Measurements from ENCODE around the gene PRADC1. TPM values are rescaled to one million over a fixed set of nuclear protein-coding genes. Genes with fewer than 3 reads are reported as not detected.
A peak's percentile ranks its signal among the peaks of the same experiment; 100 is the strongest.
"Not testable (repeated sequence)": the region's sequence is repeated elsewhere in the genome, so short reads cannot be mapped to it uniquely, and the experiment has no call there.

Gene PRADC1
- total RNA-seq, 2 donors from 2014 or later: 13.0 to 13.5 TPM

DNA sequence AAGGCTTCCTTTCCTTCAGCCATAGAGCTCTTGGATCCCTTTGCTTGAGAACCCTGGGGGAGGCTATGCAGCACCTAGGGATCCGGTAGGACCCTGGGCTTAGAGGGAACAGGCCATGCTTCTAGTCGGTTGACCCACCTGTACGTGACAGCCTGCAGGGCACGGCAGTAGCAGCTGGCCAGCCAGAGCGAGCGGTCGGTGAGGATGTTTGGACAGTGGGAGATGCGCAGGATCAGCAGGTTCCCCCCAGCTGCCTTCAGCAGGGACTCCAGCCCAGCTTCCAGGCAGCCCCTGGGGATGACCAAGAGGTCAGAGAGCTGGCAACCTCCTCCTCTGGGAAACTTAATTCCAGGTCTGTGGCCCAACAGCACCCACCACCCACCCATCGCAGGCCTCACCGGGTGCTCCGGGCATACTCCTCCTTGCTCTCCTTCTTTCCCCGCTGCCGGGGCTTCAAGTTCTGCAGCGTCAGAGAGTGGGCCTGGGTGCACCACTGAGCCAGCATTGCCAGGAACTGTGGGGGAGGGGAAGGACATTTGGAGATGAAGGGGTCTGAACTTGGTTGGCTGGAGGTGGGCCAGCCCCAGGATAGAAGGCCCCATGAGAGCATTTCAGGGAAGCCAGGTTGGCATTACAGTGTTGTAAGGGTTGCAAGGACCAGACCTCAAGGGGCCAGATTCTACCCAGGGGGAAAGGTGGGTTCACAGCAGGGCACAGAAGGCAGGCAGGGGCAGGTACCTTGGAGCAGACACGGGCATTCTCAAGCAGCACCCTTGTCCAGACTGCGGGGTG, 30.7 kb upstream of the PRADC1 start:
- no peak for ATAC-seq
- H3K27me3 Mint-ChIP-seq: no peaks in the 10 kb centered on the region
- peaks cover 12 to 13% of the 10 kb centered on the region in 2 donors for H3K4me1 Mint-ChIP-seq (ENCODE audit: low read depth in 2 of 2)
- H3K4me3 Mint-ChIP-seq: no peak overlapping the region
- no peaks in the 10 kb centered on the region for H3K9me3 Mint-ChIP-seq
- H3K36me3 Mint-ChIP-seq: peaks cover 6% of the 10 kb centered on the region
- H3K27ac Mint-ChIP-seq: no peak overlapping the region
- DNase-seq (ENCODE audit: low spot score): no peak

DNA sequence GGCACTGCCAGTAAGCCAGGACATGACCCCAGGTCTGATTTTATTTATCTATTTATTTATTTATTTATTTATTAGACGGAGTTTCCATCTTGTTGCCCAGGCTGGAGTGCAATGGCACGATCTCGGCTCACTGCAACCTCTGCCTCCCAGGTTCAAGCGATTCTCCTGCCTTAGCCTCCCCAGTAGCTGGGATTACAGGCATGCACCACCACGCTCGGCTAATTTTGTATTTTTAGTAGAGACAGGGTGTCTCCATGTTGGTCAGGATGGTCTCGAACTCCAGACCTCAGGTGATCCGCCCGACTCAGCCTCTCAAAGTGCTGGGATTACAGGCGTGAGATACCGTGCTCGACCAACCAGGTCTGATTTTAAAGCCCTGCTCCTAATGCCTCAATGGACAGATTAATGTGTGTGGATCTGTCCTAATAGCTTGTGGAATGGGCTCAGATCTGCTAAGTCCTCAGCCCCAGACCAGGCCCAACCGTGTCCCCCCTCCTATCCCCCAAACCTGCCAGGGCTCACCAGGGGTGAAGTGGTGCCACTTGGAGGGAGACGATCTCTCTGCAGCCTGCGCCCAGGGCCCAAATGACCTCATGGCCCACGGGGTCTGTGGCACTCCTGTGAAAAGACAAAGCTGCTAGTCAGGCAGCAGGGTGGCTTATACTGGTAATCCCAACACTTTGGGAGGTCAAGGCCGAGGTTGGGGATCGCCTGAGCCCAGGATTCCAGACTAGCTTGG, 29.8 kb upstream of the PRADC1 start:
- not testable (repeated sequence) for H3K4me3 Mint-ChIP-seq; H3K27ac Mint-ChIP-seq; H3K4me1 Mint-ChIP-seq (ENCODE audit: low read depth in 2 of 2); ATAC-seq; H3K36me3 Mint-ChIP-seq; H3K27me3 Mint-ChIP-seq; H3K9me3 Mint-ChIP-seq; DNase-seq (ENCODE audit: low spot score)

DNA sequence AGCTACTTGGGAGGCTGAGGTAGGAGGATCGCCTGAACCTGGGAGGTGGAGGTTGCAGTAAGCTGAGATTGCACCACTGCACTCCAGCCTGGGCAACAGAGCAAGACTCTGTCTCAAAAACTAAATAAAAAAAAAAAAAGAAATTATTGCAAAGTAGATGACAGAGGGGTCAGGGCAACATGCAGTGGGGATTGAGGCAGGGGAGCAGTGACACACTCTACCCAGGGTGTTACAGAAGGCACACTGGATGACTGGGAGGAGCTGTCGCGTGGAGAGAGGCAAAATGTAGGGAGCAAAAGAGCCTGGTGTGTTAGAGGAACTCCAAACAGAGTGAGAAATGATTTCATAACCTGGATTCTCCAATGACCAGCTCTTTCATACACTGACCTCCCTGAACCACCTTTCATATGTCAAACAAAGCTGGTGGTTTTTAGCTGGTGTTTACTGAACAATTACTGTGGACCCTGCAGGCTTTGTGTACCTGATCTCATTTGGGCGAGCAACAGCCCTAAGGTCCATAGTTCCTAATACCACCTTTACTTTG, 29.1 kb upstream of the PRADC1 start:
- no peaks in the 10 kb centered on the region for H3K27me3 Mint-ChIP-seq
- H3K27ac Mint-ChIP-seq: no peak overlapping the region
- no peak for ATAC-seq
- peaks cover 4 to 5% of the 10 kb centered on the region in 2 donors for H3K4me1 Mint-ChIP-seq (ENCODE audit: low read depth in 2 of 2)
- H3K4me3 Mint-ChIP-seq: no peak overlapping the region
- no peaks in the 10 kb centered on the region for H3K9me3 Mint-ChIP-seq
- no peaks in the 10 kb centered on the region for H3K36me3 Mint-ChIP-seq
- DNase-seq (ENCODE audit: low spot score): no peak

DNA sequence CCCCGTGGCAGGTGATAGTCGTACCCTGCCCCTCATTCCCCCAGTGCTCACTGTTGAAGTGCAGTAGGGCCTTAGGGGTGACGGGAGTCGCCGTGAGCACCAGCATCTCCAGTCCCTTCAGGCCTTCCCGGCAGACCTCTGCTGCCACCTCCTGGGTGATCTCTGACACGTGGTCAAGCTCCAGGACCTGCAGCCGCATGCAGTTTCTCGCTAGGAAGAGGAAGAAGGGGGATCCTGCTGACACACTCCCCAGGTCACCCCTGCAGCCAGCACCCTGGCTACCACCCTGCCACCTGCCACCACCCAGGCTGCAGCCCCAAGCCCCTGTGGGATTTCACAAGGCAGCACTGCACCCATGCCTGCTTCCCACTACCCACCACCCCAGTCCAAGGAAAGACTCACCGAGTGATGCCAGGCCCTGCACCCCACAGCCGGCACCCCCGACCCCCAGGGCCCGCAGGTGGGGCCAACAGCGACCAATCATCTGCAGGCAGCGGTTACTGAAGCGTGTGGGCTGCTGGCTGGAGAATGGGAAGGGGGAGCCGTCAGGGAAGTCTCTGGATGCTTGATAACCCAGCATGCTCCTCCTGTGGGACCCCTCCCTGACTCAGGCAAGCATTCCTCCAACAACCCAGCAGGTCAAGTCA, 27.4 kb upstream of the PRADC1 start:
- H3K4me3 Mint-ChIP-seq: no peak overlapping the region
- no peaks in the 10 kb centered on the region for H3K36me3 Mint-ChIP-seq
- ATAC-seq: no peak
- no peak for DNase-seq (ENCODE audit: low spot score)
- H3K4me1 Mint-ChIP-seq (ENCODE audit: low read depth in 2 of 2): peaks cover 0 to 3% of the 10 kb centered on the region in 2 donors
- H3K27me3 Mint-ChIP-seq: no peaks in the 10 kb centered on the region
- no peaks in the 10 kb centered on the region for H3K9me3 Mint-ChIP-seq
- H3K27ac Mint-ChIP-seq: no peak overlapping the region

DNA sequence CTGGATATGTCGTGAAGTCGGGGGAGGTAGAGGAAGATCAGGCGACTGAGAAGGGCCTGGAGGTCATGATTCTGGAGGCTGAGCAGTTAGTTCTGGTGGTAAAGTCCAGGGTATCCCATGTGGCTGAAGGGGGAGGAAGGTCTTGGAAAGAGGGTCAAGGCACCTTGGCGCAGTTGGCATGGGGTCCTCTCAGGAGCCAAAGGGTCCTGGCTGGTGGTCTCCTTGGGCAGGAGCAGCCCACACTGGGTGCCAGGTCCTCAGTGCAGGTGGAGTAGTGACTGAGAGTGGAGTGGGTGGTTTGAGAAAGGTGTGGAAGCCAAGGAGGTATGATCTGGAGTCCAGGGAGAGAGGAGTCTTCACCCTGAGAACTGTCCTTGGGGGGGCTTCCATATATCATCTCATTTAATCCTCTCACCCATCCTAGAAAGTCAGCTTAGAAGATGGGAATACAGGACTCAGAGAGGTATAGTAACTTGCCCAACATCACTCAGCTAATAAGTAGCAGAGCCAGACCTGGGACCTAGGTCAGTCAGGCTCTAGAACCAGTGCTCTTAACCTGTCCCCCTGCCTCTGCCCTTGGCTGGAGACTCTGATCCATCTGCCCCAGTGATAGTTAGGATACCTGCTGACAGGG, 26.8 kb upstream of the PRADC1 start:
- ATAC-seq (no peak), DNase-seq (ENCODE audit: low spot score) (no peak)
- H3K9me3 Mint-ChIP-seq: no peaks in the 10 kb centered on the region
- no peaks in the 10 kb centered on the region for H3K36me3 Mint-ChIP-seq
- H3K4me3 Mint-ChIP-seq: no peak overlapping the region
- H3K27me3 Mint-ChIP-seq: no peaks in the 10 kb centered on the region
- peaks cover 0 to 3% of the 10 kb centered on the region in 2 donors for H3K4me1 Mint-ChIP-seq (ENCODE audit: low read depth in 2 of 2)
- no peak overlapping the region for H3K27ac Mint-ChIP-seq

DNA sequence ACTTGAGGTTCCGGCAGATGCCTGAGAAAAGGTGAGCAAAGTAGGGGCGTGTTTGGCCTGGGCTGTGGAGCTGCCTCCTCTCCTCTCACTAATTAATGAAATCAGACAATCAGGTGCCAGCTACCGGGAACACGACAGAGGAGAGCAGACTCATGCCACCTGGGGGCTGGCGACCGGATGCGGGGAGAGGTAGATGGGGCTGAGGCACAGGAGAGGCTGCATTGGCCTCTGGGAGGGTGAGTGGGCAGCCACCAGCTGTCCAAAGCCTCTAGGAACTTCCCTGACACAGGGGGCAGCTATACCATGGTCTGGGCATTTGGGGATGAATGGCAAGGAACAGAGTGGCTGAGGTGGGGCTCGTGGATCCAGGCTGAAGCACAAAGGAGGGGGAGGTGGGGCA, 26.2 kb upstream of the PRADC1 start:
- DNase-seq (ENCODE audit: low spot score) (no peak), ATAC-seq (no peak)
- H3K36me3 Mint-ChIP-seq: no peaks in the 10 kb centered on the region
- no peak overlapping the region for H3K4me3 Mint-ChIP-seq
- H3K27ac Mint-ChIP-seq: no peak overlapping the region
- H3K27me3 Mint-ChIP-seq: no peaks in the 10 kb centered on the region
- H3K9me3 Mint-ChIP-seq: no peaks in the 10 kb centered on the region
- H3K4me1 Mint-ChIP-seq (ENCODE audit: low read depth in 2 of 2): peaks cover 0 to 3% of the 10 kb centered on the region in 2 donors

DNA sequence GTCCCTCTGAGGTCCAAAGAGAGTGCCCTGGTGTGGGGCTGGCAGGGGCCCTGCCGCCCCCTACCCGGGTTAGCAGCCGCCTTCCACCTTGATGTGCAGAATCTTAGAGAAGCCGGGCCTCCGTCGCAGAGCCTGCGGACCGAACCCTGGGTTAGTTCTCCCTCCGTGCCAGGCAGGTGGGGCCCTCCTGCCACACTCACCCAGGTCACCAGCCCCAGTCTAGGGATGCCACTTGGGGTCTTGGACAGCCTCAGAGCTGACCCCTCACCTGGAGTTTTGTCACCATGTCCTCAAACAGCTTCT, 25.8 kb upstream of the PRADC1 start:
- no peak for ATAC-seq
- Mint-ChIP-seq H3K9me3 (no peaks in the 10 kb centered on the region), H3K27me3 (no peaks in the 10 kb centered on the region), H3K4me1 (ENCODE audit: low read depth in 2 of 2) (peaks cover 0 to 3% of the 10 kb centered on the region in 2 donors), H3K4me3 (no peak overlapping the region), H3K27ac (no peak overlapping the region), H3K36me3 (no peaks in the 10 kb centered on the region)
- DNase-seq (ENCODE audit: low spot score): no peak

DNA sequence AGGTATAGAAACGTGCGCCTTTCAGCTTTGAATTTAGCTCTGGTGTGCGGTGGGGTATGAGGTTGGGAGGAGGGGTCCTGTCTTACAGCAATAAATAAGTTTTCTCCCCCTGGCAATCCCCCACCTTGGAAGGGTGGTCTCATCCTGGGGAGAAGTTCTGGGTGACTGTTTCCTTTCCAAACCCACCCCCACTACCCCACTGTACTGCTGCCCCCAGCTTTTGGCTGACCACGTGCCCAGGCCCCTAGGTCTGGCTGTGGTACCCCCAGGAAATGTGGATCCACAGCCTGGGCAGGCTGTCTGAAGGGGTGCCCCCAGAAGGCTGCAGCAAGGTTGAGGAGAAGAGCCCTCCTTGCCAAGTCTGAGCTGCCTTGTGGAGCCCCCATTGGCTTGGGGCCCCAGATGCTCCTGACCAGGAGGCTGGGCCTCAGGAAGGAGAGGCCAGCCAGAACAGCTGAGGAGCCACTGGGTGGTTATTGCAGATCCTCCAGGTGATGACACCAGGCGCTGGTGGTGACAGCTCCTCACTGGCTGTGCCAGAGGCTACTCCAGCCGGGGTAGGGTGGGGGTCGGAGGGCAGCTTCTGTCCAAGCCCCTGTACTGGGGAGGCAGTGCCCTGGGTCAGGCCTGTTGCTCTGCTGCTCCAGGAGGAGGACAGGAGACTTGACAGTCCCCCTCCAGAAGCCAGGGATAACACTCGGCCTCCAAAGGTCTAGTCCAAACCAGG, 25.3 kb upstream of the PRADC1 start:
- Mint-ChIP-seq H3K27me3 (no peaks in the 10 kb centered on the region), H3K36me3 (peaks cover 1% of the 10 kb centered on the region), H3K9me3 (no peaks in the 10 kb centered on the region), H3K27ac (no peak overlapping the region), H3K4me1 (ENCODE audit: low read depth in 2 of 2) (peaks cover 0 to 3% of the 10 kb centered on the region in 2 donors), H3K4me3 (no peak overlapping the region)
- no peak for DNase-seq (ENCODE audit: low spot score)
- peak in 1 of 2 donors; percentile 4 for ATAC-seq

DNA sequence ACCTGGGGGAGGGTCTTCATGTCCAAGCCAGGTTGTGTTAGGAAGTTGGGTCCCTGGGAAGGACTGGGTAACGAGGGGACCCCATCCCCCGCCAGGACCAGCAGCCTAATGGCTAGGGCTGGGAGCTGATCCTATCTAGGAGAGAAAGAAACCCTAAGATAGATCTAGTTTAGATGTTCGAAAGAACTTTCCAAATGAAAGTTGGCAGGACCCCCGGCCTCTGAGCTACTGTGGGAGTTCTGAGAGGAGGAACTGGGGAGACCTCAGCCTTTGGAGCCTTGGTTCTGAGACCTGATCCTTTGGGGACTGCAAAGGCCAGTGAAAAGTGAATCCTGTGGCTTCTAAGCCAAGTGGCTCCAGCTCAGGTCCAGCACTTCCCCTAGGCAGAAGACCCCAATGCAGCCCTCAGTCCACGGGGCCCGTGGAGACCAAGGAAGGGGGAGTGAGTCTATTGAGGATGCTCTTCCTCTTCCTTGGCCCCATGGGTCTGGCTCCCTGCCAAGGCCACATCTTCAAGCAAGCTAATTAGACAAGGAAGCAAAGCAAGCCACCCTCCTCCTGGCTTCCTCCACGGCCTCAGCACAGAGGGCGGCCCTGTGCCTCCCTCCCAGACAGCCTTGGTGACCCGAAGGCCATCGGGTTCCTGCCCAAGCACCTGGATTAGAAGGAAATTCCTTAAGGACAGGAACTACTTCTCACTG, 24.5 kb upstream of the PRADC1 start:
- H3K27me3 Mint-ChIP-seq: no peaks in the 10 kb centered on the region
- DNase-seq (ENCODE audit: low spot score) (no peak), ATAC-seq (no peak)

DNA sequence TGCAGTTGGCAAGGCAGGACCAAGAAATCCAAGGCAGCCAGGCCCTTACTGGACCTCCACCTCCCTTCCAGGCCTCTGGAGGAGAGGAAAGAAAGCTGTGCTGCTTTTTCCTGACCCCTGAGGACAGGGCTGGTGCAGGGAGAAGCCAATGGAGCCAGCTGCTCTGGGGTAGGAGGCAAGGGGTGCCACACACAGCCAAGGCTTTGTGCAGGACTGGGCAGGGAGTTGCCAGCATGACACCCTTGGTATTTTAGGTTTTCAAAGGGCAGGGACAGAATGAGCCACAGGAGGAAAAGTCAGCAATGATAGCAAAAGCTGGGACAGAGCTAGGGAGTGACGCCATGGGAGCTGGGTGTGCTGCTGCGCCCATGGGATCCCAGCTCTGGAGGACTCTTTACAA, 24.0 kb upstream of the PRADC1 start:
- Mint-ChIP-seq H3K27me3 (no peaks in the 10 kb centered on the region), H3K27ac (no peak overlapping the region), H3K36me3 (peaks cover 5% of the 10 kb centered on the region), H3K4me3 (no peak overlapping the region), H3K9me3 (no peaks in the 10 kb centered on the region), H3K4me1 (ENCODE audit: low read depth in 2 of 2) (peaks cover 0 to 3% of the 10 kb centered on the region in 2 donors)
- no peak for DNase-seq (ENCODE audit: low spot score)
- ATAC-seq: no peak

More for the DNA sequence above, 24.5 kb upstream of the PRADC1 start:
- no peak overlapping the region for H3K4me3 Mint-ChIP-seq
- H3K9me3 Mint-ChIP-seq: no peaks in the 10 kb centered on the region
- peaks cover 5% of the 10 kb centered on the region for H3K36me3 Mint-ChIP-seq
- peaks cover 0 to 3% of the 10 kb centered on the region in 2 donors for H3K4me1 Mint-ChIP-seq (ENCODE audit: low read depth in 2 of 2)
- no peak overlapping the region for H3K27ac Mint-ChIP-seq

DNA sequence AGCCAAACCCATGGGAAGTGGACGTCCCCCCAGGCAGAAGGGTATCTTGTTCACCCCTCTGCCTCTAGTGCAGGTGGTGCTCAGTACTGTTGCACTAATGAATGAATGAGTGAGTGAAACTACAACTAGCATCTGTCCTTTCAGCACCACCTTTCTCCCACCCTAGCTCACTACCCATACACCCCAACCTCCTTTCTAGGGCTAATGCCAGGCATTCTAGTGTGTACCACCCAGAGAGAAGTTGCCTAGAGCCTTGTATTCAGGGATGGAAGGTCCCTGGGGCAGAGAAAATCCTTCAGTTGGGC, 23.5 kb upstream of the PRADC1 start:
- ATAC-seq (no peak), DNase-seq (ENCODE audit: low spot score) (no peak)
- Mint-ChIP-seq H3K36me3 (peaks cover 5% of the 10 kb centered on the region), H3K9me3 (no peaks in the 10 kb centered on the region), H3K4me3 (no peak overlapping the region), H3K27ac (no peak overlapping the region), H3K27me3 (no peaks in the 10 kb centered on the region), H3K4me1 (ENCODE audit: low read depth in 2 of 2) (peaks cover 0 to 3% of the 10 kb centered on the region in 2 donors)

DNA sequence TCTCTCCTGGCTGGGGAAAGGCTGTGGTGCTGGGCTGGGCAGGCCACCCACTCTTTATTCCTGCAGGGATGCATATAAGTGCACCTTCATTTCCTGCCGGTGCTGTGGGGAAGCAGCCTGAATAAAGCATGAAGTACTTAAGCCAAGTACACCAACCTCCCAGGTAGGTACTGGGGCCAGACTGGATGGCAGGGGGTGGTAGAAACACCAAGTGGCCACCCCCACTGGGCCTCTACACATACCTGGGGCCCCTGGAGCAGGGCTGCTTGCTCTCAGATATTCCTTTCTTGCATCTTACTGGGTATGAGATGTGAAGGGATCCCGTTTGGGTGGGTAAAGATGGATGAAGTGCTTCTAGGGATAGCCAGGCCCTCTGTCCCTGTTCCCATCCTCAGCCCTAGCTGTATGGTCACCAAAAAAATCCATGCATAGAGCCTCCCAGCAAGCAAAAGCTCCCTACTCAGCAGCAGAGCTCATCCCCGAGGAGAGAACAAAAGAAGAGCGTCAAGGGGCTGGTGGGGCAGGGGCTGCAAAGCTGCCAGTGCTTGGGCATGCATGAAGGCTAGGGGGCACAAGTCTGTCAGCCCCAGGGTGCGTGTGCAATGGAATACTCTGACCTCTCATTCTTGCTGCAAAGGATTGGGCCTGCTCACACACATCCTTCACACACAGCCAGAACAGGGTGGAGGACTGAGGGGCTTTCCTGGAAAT, 23.0 kb upstream of the PRADC1 start:
- ATAC-seq: no peak

More for the DNA sequence above, 23.0 kb upstream of the PRADC1 start:
- no peak for DNase-seq (ENCODE audit: low spot score)
- Mint-ChIP-seq H3K27ac (no peak overlapping the region), H3K4me1 (ENCODE audit: low read depth in 2 of 2) (peaks cover 0 to 3% of the 10 kb centered on the region in 2 donors), H3K27me3 (no peaks in the 10 kb centered on the region), H3K36me3 (peaks cover 5% of the 10 kb centered on the region), H3K9me3 (no peaks in the 10 kb centered on the region), H3K4me3 (no peak overlapping the region)

All from natural killer cell treated with Interleukin-12 subunit alpha and Interleukin-12 subunit beta and Interleukin-15 and Interleukin-18, amount 100 ng/mL, for 72 hours (primary cell).